ENCODE data around the gene CRIP3.
A peak's percentile ranks its signal among the peaks of the same experiment; 100 is the strongest.

CRIP3 gene

GRCh38 chr6:43287717-43288679, 20.6 kb downstream of the CRIP3 start:
- DNase-seq = no peak

GRCh38 chr6:43286980-43287716, 21.5 kb downstream of the CRIP3 start:
- DNase-seq = no peak

GRCh38 chr6:43286456-43286979, 22.1 kb downstream of the CRIP3 start:
- peak; percentile 30 to 51 for DNase-seq

GRCh38 chr6:43285832-43286231, 22.8 kb downstream of the CRIP3 start:
- DNase-seq = no peak

- no peak for DNase-seq
Observed at GRCh38 chr6:43284991-43285781, 23.4 kb downstream of the CRIP3 start.

GRCh38 chr6:43283905-43284304, 24.7 kb downstream of the CRIP3 start:
- no peak for DNase-seq

- DNase-seq = no peak
Observed at GRCh38 chr6:43283514-43283901, 25.1 kb downstream of the CRIP3 start.

- DNase-seq = no peak
Observed at GRCh38 chr6:43282636-43283513, 25.8 kb downstream of the CRIP3 start.

GRCh38 chr6:43282060-43282459, 26.6 kb downstream of the CRIP3 start:
- no peak for DNase-seq

GRCh38 chr6:43280234-43280633, 28.4 kb downstream of the CRIP3 start:
- DNase-seq = no peak

GRCh38 chr6:43278524-43279078, 30.0 kb downstream of the CRIP3 start:
- no peak for DNase-seq

GRCh38 chr6:43277643-43278523, 30.7 kb downstream of the CRIP3 start:
- no peak for DNase-seq

- no peak for DNase-seq
Observed at GRCh38 chr6:43277306-43277642, 31.4 kb downstream of the CRIP3 start.

GRCh38 chr6:43276577-43277305, 31.9 kb downstream of the CRIP3 start:
- no peak for DNase-seq

- DNase-seq = peak in 1 of 2 donors; percentile 13
Observed at GRCh38 chr6:43275801-43276576, 32.6 kb downstream of the CRIP3 start.

- no peak for DNase-seq
Observed at GRCh38 chr6:43274916-43275597, 33.6 kb downstream of the CRIP3 start.

GRCh38 chr6:43274127-43274915, 34.3 kb downstream of the CRIP3 start:
- DNase-seq = no peak
